MM.1S (cell line): ENCODE data around the gene EPM2A.

Experiments
- DNase-seq: peaks from one replicate; pipeline ENCODE4 v3.0.0-alpha.2; 2015
- H2AFZ ChIP-seq: fragments of 300-600 bp; sonication (generic); 2 replicates; pipeline ENCODE4 v1.6.0; 2016; ENCODE audit warnings: antibody characterized with exemption, low read length
- H3F3A ChIP-seq: fragments of 300-600 bp; sonication (generic); 2 replicates; pipeline ENCODE4 v1.6.1; 2016; ENCODE audit warnings: mild to moderate bottlenecking, antibody characterized with exemption, low read length, moderate library complexity, mixed read lengths; ENCODE audit not compliant: insufficient read depth
- H3K27ac ChIP-seq: fragments of 300-600 bp; sonication (generic); 2 replicates; pipeline ENCODE4 v1.5.1; 2016; ENCODE audit warnings: mild to moderate bottlenecking, low read length
- H3K27me3 ChIP-seq: fragments of 300-600 bp; sonication (generic); replicated peaks from 2 replicates; pipeline ENCODE4 v1.6.0; 2016; ENCODE audit warnings: low read length; ENCODE audit not compliant: insufficient read depth
- H3K36me3 ChIP-seq: fragments of 300-600 bp; sonication (generic); replicated peaks from 2 replicates; pipeline ENCODE4 v1.6.1; 2016; ENCODE audit warnings: mild to moderate bottlenecking, low read length, mixed read lengths; ENCODE audit not compliant: insufficient read depth
- H3K4me1 ChIP-seq: fragments of 300-600 bp; sonication (generic); 2 replicates; pipeline ENCODE4 v1.6.1; 2016; ENCODE audit warnings: low read length, mixed read lengths
- H3K4me2 ChIP-seq: fragments of 300-600 bp; sonication (generic); 2 replicates; pipeline ENCODE4 v1.6.0; 2016; ENCODE audit warnings: low read depth, low read length
- H3K4me3 ChIP-seq: fragments of 300-600 bp; sonication (generic); 2 replicates; pipeline ENCODE4 v1.5.1; 2016; ENCODE audit warnings: low read length, mixed read lengths
- H3K79me2 ChIP-seq: fragments of 300-600 bp; sonication (generic); 2 replicates; pipeline ENCODE4 v1.6.1; 2016; ENCODE audit warnings: mixed run types, low read length, mixed read lengths
- H3K9ac ChIP-seq: fragments of 300-600 bp; sonication (generic); 2 replicates; pipeline ENCODE4 v1.6.1; 2016; ENCODE audit warnings: low read length, mixed read lengths
- H3K9me2 ChIP-seq: fragments of 300-600 bp; sonication (generic); replicated peaks from 2 replicates; pipeline ENCODE4 v1.6.1; 2016; ENCODE audit warnings: mild to moderate bottlenecking, low read length, mixed read lengths; ENCODE audit not compliant: insufficient read depth
- H3K9me3 ChIP-seq: fragments of 300-600 bp; sonication (generic); replicated peaks from 2 replicates; pipeline ENCODE4 v1.6.1; 2016; ENCODE audit warnings: mild to moderate bottlenecking, low read length, mixed read lengths; ENCODE audit not compliant: insufficient read depth
- H4K20me1 ChIP-seq: fragments of 300-600 bp; sonication (generic); 2 replicates; pipeline ENCODE4 v1.6.1; 2016; ENCODE audit warnings: mild to moderate bottlenecking, low read length, moderate library complexity, mixed read lengths; ENCODE audit not compliant: insufficient read depth
- EZH2 ChIP-seq: fragments of 300-600 bp; sonication (generic); optimal IDR thresholded peaks from 2 replicates; pipeline ENCODE3; 2017; ENCODE audit warnings: low read depth, mild to moderate bottlenecking, antibody characterized with exemption, low read length, mixed read lengths
- EZH2phosphoT487 ChIP-seq: fragments of 300-600 bp; sonication (generic); IDR thresholded peaks from 2 replicates; pipeline ENCODE4 v1.6.1; 2018; ENCODE audit warnings: antibody characterized with exemption, low read length
- TF ChIP-seq, protein P1 (sequence below): fragments of 300-600 bp; sonication (generic); IDR thresholded peaks from 2 replicates; pipeline ENCODE4 v1.5.1; 2016; ENCODE audit warnings: antibody characterized with exemption, low read length, mixed read lengths

EPM2A gene

DNA sequence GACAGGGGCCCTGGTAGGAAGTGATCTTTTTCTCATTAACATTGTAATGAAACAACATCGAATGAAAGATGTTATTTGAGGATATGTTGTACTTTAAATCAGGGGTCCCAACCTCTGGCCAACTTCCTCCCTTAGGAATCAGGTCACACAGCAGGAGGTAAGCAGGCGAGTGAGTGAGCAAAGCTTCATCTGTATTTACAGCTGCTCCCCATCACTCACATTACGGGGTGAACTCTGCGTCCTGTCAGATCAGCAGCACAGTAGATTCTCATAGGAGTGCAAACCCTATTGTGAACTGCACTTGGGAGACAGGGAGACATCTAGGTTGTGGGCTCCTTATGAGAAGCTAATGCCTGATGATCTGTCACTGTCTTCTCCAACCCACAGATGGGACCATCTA is 19.9 kb downstream of the EPM2A start:
- Histone ChIP-seq H3F3A (no peaks in the 10 kb centered on the region), H3K27me3 (no peaks in the 10 kb centered on the region), H3K9me2 (no peaks in the 10 kb centered on the region), H3K4me1 (no peaks in the 10 kb centered on the region), H3K79me2 (no peaks in the 10 kb centered on the region), H4K20me1 (no peaks in the 10 kb centered on the region), H2AFZ (no peak overlapping the region), H3K4me2 (no peak overlapping the region), H3K4me3 (no peak overlapping the region), H3K9ac (no peak overlapping the region), H3K36me3 (no peaks in the 10 kb centered on the region), H3K9me3 (no peaks in the 10 kb centered on the region), H3K27ac (no peak overlapping the region)
- DNase-seq, result no peak
- TF ChIP-seq EZH2phosphoT487 (no peak), EZH2 (no peak)
- TF ChIP-seq, protein P1, sequence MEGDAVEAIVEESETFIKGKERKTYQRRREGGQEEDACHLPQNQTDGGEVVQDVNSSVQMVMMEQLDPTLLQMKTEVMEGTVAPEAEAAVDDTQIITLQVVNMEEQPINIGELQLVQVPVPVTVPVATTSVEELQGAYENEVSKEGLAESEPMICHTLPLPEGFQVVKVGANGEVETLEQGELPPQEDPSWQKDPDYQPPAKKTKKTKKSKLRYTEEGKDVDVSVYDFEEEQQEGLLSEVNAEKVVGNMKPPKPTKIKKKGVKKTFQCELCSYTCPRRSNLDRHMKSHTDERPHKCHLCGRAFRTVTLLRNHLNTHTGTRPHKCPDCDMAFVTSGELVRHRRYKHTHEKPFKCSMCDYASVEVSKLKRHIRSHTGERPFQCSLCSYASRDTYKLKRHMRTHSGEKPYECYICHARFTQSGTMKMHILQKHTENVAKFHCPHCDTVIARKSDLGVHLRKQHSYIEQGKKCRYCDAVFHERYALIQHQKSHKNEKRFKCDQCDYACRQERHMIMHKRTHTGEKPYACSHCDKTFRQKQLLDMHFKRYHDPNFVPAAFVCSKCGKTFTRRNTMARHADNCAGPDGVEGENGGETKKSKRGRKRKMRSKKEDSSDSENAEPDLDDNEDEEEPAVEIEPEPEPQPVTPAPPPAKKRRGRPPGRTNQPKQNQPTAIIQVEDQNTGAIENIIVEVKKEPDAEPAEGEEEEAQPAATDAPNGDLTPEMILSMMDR, result no peak

- H3K79me2 ChIP-seq, result no peaks in the 10 kb centered on the region
- no peak overlapping the region for H3K27ac ChIP-seq
- no peak overlapping the region for H3K9ac ChIP-seq
- DNase-seq, result no peak
- no peaks in the 10 kb centered on the region for H3K9me2 ChIP-seq
- TF ChIP-seq EZH2, result no peak
- TF ChIP-seq, protein P1, result no peak
- no peak for TF ChIP-seq EZH2phosphoT487
- no peaks in the 10 kb centered on the region for H3F3A ChIP-seq
- H3K27me3 ChIP-seq, result no peaks in the 10 kb centered on the region
- no peak overlapping the region for H3K4me2 ChIP-seq
- H3K4me1 ChIP-seq, result no peaks in the 10 kb centered on the region
- H2AFZ ChIP-seq, result no peak overlapping the region
- H3K4me3 ChIP-seq, result no peak overlapping the region
- no peaks in the 10 kb centered on the region for H4K20me1 ChIP-seq
- H3K9me3 ChIP-seq, result no peaks in the 10 kb centered on the region
- no peaks in the 10 kb centered on the region for H3K36me3 ChIP-seq
Observed at GRCh38 chr6:145714731-145715130, 20.6 kb downstream of the EPM2A start.

GRCh38 chr6:145713773-145714172 is 21.5 kb downstream of the EPM2A start:
- H4K20me1 ChIP-seq, result no peaks in the 10 kb centered on the region
- H3K4me3 ChIP-seq, result no peak overlapping the region
- no peak for DNase-seq
- H3F3A ChIP-seq, result no peaks in the 10 kb centered on the region
- no peak overlapping the region for H2AFZ ChIP-seq
- no peaks in the 10 kb centered on the region for H3K4me1 ChIP-seq
- H3K9ac ChIP-seq, result no peak overlapping the region
- H3K79me2 ChIP-seq, result no peaks in the 10 kb centered on the region
- no peak overlapping the region for H3K4me2 ChIP-seq
- no peak overlapping the region for H3K27ac ChIP-seq
- H3K27me3 ChIP-seq, result no peaks in the 10 kb centered on the region
- TF ChIP-seq, protein P1, result no peak
- no peaks in the 10 kb centered on the region for H3K9me3 ChIP-seq
- H3K9me2 ChIP-seq, result no peaks in the 10 kb centered on the region
- H3K36me3 ChIP-seq, result no peaks in the 10 kb centered on the region
